HepG2 (cell line): ENCODE measurements around the gene RBM14. TPM values are rescaled to one million over a fixed set of nuclear protein-coding genes. Genes with fewer than 3 reads are reported as not detected.

Experiments used
- BRD4 ChIP-seq: sonication (generic); formaldehyde crosslinking; IDR thresholded peaks from 2 replicates; pipeline ENCODE4 v1.4.0; 2020; ENCODE audit warnings: missing genetic modification reagents
- DPF2 ChIP-seq: sonication (generic); formaldehyde crosslinking; IDR thresholded peaks from 2 replicates; pipeline ENCODE4 v1.4.0; 2020; ENCODE audit warnings: mild to moderate bottlenecking, low read depth, missing genetic modification reagents, borderline replicate concordance
- FOSL1 ChIP-seq: sonication (generic); formaldehyde crosslinking; IDR thresholded peaks from 2 replicates; pipeline ENCODE4 v1.9.0; 2021; ENCODE audit warnings: missing genetic modification reagents, borderline replicate concordance
- KDM3A ChIP-seq: IDR thresholded peaks from 2 replicates; pipeline ENCODE4 v1.6.1; 2018; ENCODE audit warnings: low read depth, missing compliant biosample characterization
- MAFK ChIP-seq, 2 experiments: IDR thresholded peaks in 1 of 2; conservative IDR thresholded peaks in 1 of 2; 2 replicates each; pipeline ENCODE4 v1.6.1; 2011; ENCODE audit warnings: improper control_type of control experiment in 2 of 2, low read length in 2 of 2
- MXI1 ChIP-seq: IDR thresholded peaks from 3 replicates; pipeline ENCODE4 v1.6.1; 2012; ENCODE audit warnings: low read depth, low read length, inconsistent platforms, borderline replicate concordance
- NFE2L1 ChIP-seq: sonication (generic); formaldehyde crosslinking; IDR thresholded peaks from 2 replicates; pipeline ENCODE4 v1.4.0; 2020; ENCODE audit warnings: missing genetic modification reagents, mild to moderate bottlenecking, borderline replicate concordance
- NR2C2 ChIP-seq: sonication (generic); formaldehyde crosslinking; IDR thresholded peaks from 2 replicates; pipeline ENCODE4 v1.4.0; 2020; ENCODE audit warnings: missing genetic modification reagents, mild to moderate bottlenecking, moderate library complexity, borderline replicate concordance
- SAP130 ChIP-seq: IDR thresholded peaks from 2 replicates; pipeline ENCODE4 v1.6.1; 2016; ENCODE audit warnings: low read depth
- SRSF9 ChIP-seq: fragments of 200-400 bp; formaldehyde crosslinking; IDR thresholded peaks from 2 replicates; pipeline ENCODE4 v1.6.1; 2018; ENCODE audit warnings: borderline replicate concordance, mild to moderate bottlenecking, low read depth, low read length; ENCODE audit not compliant: insufficient read depth, poor library complexity, severe bottlenecking
- YEATS2 ChIP-seq: sonication (generic); formaldehyde crosslinking; IDR thresholded peaks from 2 replicates; pipeline ENCODE4 v1.4.0; 2020; ENCODE audit warnings: missing genetic modification reagents, borderline replicate concordance
- ZKSCAN8 ChIP-seq: IDR thresholded peaks from 2 replicates; pipeline ENCODE4 v1.6.1; 2016; ENCODE audit warnings: borderline replicate concordance, missing genetic modification reagents, missing compliant biosample characterization
- ZMYM2 ChIP-seq: sonication (generic); formaldehyde crosslinking; IDR thresholded peaks from 2 replicates; pipeline ENCODE4 v1.8.0; 2022; ENCODE audit warnings: mild to moderate bottlenecking, missing genetic modification reagents
- ZNF329 ChIP-seq: sonication (generic); formaldehyde crosslinking; IDR thresholded peaks from 2 replicates; pipeline ENCODE4 v1.9.0; 2021; ENCODE audit warnings: low read depth, mild to moderate bottlenecking, missing genetic modification reagents
- ZNF343 ChIP-seq: sonication (generic); formaldehyde crosslinking; IDR thresholded peaks from 2 replicates; pipeline ENCODE4 v1.4.0; 2020; ENCODE audit warnings: mild to moderate bottlenecking, missing genetic modification reagents
- ZNF737 ChIP-seq: sonication (generic); formaldehyde crosslinking; IDR thresholded peaks from 2 replicates; pipeline ENCODE4 v1.5.0; 2020; ENCODE audit warnings: missing genetic modification reagents, mild to moderate bottlenecking, borderline replicate concordance
- polyA plus RNA-seq, 8 experiments: library from polyadenylated mRNA; depleted of rRNA in 3 of 8; stranded (reverse) in 7 of 8; unstranded in 1 of 8; fragments of >200 nt; fragmentation: Illumina TruSeq in 4 of 8; extraction: Trizol in 4 of 8; gene quantifications; 2 replicates each; pipeline versions ENCODE4 v1.2.1 to v1.2.3, GENCODE V29; 2011 to 2016; ENCODE audit warnings: low read depth in 4 of 8, missing spikeins in 1 of 8, mixed read lengths in 1 of 8; ENCODE audit not compliant: insufficient read depth in 1 of 8
- total RNA-seq, 5 experiments: library from RNA; depleted of rRNA; stranded (reverse); fragments of >200 nt; fragmentation: Illumina TruSeq; extraction: Trizol; gene quantifications; 2 replicates each; pipeline ENCODE4 v1.2.3, GENCODE V29; 2016; ENCODE audit warnings: low read depth in 1 of 5
- TF ChIP-seq, protein P1 (sequence below): sonication (generic); formaldehyde crosslinking; IDR thresholded peaks from 2 replicates; pipeline ENCODE4 v1.5.0; 2020; ENCODE audit warnings: mild to moderate bottlenecking, missing genetic modification reagents
- TF ChIP-seq, protein P2 (sequence below): sonication (generic); formaldehyde crosslinking; IDR thresholded peaks from 2 replicates; pipeline ENCODE4 v1.4.0; 2020; ENCODE audit warnings: mild to moderate bottlenecking, missing genetic modification reagents

RBM14 gene
- total and polyA plus RNA-seq, 2 of the 13 experiments (the other 11 are each of a cell fraction or from before 2014, with no cell fraction given): 12.7 to 44.1 TPM

DNA sequence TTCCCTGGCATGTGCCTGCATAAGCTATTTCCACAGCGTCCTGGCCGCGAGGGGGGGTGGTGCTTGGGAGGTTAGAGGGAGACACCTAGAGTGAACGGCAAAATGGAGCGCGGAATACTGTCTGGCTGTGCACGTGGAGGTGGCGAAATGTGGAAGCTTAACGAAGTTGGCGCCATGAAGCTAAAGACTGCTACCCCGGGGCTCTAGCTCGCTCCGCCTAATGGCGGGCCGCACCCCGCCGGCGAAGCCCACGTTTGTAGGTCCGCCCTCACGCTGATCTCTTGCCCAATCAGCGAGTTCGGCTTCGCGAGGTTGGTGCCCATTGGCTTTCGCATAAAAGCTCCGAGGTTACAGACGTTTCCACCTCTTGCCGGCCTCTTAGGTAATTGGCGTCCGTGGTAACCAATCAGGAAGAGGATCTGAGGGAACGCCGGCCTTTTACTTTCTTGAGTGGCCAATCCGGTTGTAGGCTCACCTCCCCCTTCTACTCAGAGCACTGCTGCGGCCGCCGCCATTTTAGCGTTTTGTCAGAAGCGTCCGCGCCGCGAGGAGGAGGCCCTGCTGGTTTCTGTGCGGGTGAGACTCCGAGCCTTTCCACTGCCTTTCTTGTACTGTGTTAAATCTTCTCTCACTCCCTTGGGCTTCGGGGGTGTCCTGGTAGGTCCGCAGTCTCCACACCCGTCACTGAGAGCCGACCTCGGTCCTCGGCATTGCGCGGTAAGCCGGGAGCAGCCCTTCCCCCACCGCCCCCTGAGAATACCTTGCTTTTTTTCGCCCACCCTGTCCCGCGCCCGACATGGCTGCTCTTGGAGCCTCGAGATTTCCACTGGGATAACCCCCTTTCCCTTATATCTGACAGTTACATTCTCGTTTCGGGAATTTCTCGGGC, 22.0 kb downstream of the RBM14 start, which contains the start of gene RBM4 (continued):
- TF ChIP-seq, protein P1, sequence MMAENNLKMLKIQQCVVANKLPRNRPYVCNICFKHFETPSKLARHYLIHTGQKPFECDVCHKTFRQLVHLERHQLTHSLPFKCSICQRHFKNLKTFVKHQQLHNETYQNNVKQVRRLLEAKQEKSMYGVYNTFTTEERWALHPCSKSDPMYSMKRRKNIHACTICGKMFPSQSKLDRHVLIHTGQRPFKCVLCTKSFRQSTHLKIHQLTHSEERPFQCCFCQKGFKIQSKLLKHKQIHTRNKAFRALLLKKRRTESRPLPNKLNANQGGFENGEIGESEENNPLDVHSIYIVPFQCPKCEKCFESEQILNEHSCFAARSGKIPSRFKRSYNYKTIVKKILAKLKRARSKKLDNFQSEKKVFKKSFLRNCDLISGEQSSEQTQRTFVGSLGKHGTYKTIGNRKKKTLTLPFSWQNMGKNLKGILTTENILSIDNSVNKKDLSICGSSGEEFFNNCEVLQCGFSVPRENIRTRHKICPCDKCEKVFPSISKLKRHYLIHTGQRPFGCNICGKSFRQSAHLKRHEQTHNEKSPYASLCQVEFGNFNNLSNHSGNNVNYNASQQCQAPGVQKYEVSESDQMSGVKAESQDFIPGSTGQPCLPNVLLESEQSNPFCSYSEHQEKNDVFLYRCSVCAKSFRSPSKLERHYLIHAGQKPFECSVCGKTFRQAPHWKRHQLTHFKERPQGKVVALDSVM (CRISPR knock-in tag): no peak
- peak; percentile 80; the same call in 1 of the 3 replicates for TF ChIP-seq MXI1
- peak; percentile 64; the same call in 1 of the 2 replicates for TF ChIP-seq YEATS2 (CRISPR knock-in tag)
- TF ChIP-seq ZMYM2 (CRISPR knock-in tag): no peak
- TF ChIP-seq KDM3A: no peak
- no peak for TF ChIP-seq NFE2L1
- no peak for TF ChIP-seq DPF2 (CRISPR knock-in tag)
- TF ChIP-seq FOSL1 (CRISPR knock-in tag): no peak
- no peak for TF ChIP-seq SRSF9
- no peak; the same call in 1 of the 2 replicates for TF ChIP-seq NR2C2 (CRISPR knock-in tag)
- TF ChIP-seq ZKSCAN8 (CRISPR knock-in tag): peak; percentile 19; the same call in 1 of the 2 replicates
- peak in 1 of 2 experiments; percentile 33; a peak in 1 of 4 replicates for TF ChIP-seq MAFK (conservative IDR thresholded peaks at IDR 0.05 in 1 of 2, IDR thresholded peaks at IDR 0.05 in 1 of 2; ENCODE audit: low read length in 2 of 2)
- peak; percentile 84 for TF ChIP-seq SAP130 (CRISPR knock-in tag)
- TF ChIP-seq ZNF343: 0 out of 2 replicates have a peak, but pooled peaks have one; percentile 53
- TF ChIP-seq ZNF737: no peak
- no peak for TF ChIP-seq ZNF329 (CRISPR knock-in tag)
- TF ChIP-seq, protein P2, sequence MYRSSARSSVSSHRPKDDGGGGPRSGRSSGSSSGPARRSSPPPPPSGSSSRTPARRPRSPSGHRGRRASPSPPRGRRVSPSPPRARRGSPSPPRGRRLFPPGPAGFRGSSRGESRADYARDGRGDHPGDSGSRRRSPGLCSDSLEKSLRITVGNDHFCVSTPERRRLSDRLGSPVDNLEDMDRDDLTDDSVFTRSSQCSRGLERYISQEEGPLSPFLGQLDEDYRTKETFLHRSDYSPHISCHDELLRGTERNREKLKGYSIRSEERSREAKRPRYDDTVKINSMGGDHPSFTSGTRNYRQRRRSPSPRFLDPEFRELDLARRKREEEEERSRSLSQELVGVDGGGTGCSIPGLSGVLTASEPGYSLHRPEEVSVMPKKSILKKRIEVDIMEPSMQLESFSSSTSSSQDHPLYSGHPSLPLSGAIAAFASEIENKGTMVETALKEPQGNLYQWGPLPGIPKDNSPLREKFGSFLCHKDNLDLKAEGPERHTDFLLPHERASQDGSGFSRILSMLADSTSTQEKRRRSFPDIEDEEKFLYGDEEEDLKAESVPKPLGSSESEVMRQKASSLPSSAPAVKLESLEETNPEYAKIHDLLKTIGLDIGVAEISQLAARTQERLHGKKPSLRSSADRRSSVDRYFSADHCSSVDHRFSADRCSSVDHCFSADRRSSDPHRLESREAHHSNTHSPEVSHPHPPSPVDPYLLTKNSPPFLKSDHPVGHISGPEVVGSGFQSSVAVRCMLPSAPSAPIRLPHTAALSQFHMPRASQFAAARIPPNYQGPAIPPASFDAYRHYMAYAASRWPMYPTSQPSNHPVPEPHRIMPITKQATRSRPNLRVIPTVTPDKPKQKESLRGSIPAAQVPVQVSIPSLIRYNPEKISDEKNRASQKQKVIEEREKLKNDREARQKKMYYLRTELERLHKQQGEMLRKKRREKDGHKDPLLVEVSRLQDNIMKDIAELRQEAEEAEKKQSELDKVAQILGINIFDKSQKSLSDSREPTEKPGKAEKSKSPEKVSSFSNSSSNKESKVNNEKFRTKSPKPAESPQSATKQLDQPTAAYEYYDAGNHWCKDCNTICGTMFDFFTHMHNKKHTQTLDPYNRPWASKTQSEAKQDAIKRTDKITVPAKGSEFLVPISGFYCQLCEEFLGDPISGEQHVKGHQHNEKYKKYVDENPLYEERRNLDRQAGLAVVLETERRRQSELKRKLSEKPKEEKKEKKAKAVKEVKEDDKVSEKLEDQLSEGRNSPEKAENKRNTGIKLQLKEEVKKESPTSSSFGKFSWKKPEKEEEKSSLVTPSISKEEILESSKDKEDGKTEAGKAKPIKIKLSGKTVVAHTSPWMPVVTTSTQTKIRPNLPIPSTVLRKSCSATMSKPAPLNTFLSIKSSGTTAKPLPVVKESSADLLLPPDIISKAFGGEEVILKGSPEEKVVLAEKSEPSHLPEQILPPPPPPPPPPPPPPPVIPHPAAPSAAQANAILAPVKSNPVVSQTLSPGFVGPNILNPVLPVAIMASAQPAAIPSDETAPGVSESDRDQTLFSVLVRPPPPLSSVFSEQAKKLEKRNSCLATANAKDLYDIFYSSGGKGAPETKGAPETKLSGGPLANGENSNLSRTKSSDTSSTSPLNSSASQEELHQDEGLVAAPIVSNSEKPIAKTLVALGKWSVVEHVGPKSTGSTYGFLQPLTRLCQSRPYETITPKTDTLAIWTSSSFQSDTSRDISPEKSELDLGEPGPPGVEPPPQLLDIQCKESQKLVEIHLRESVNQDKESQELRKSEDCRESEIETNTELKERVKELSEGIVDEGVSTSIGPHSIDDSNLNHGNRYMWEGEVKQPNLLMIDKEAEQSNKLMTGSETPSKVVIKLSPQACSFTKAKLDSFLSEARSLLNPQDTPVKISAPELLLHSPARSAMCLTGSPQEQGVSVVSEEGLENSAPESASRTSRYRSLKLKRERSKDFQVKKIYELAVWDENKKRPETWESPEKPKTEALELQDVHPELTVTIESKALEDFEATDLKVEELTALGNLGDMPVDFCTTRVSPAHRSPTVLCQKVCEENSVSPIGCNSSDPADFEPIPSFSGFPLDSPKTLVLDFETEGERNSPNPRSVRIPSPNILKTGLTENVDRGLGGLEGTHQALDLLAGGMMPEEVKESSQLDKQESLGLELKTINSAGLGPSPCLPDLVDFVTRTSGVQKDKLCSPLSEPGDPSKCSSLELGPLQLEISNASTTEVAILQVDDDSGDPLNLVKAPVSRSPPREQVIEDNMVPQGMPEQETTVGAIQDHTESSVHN (CRISPR knock-in tag): peak; percentile 66; the same call in 1 of the 2 replicates
- TF ChIP-seq BRD4: 0 out of 2 replicates have a peak, but pooled peaks have one; percentile 41
